HL-60/S4 (cell line): ENCODE measurements around the gene MICALL1.
"Not testable (repeated sequence)": the region's sequence is repeated elsewhere in the genome, so short reads cannot be mapped to it uniquely, and the experiment has no call there.

Experiments used
- in situ Hi-C: fragments of 300-500 bp; cut with MboI; formaldehyde crosslinking; loops from 2 replicates; pipeline ENCODE4 v1.14.3; 2022; ENCODE audit warnings: low sequenced_read_pairs

MICALL1 gene

DNA sequence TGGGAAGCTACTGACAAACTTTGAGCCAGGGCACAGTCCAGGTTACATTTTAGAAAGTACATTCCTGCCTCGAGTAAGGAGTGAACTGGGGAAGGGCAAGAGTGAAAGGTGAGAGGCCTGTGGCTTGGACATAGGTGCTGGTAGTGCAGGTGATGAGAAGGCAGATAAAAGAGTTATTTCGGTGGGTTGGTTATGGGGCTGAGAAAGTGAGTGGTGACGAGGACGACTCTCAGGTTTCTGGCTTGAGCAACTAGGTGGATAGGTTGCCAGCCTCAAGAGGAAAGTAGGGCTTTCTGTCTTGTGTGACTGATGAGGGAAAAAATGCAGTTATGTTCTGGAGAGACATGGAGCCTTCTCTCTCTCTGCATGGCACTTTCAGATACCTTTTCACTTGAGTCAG, 51.1 kb downstream of the MICALL1 start:
- in situ Hi-C loops, result no loop called here

DNA sequence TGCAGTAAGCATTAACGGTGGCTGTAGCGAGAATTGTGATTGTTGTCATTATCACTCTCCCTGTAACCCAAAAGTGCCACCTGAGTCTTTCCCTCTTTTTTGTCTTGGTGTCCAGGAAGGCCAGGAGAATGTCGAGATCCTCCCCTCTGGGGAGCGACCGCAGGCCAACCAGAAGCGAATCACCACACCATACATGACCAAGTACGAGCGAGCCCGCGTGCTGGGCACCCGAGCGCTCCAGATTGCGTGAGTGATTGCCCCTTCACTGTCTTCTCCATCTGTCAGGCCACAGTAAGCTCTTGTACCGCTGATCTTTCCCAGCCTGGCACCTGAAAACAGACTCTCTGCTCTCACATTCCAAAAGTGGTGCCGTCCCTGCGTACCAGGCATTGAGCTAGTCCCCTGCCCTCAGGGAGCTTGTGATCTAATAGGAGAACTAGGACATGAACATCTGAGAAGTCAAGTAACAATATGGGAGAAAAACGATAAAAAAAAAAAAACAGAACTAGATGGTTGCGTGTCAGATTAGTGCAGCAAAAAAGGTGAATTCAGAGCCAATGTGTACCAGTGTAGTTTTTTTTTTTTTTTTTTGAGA, 53.2 kb downstream of the MICALL1 start:
- in situ Hi-C loops, result no loop called here

DNA sequence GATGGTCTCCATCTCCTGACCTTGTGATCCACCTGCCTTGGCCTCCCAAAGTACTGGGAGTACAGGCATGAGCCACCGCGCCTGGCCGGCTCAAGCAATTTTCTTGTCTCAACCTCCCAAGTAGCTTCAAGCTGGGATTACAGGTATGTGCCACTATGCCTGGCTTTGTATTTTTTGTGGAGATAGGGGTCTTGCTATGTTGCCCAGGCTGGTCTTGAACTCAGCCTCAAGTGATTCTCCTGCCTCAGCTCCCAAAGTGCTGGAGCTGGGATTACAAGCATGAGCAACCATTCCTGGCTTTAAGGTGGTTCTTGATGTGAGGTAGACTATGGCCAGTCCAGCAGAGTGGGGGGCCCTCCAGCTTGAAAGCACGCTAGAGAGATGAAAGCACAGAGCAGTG, 55.0 kb downstream of the MICALL1 start:
- in situ Hi-C loops, result loop anchor here (10.0 kb wide), 1 partner anchor 146 kb away; no protein-coding TSS in a partner anchor

DNA sequence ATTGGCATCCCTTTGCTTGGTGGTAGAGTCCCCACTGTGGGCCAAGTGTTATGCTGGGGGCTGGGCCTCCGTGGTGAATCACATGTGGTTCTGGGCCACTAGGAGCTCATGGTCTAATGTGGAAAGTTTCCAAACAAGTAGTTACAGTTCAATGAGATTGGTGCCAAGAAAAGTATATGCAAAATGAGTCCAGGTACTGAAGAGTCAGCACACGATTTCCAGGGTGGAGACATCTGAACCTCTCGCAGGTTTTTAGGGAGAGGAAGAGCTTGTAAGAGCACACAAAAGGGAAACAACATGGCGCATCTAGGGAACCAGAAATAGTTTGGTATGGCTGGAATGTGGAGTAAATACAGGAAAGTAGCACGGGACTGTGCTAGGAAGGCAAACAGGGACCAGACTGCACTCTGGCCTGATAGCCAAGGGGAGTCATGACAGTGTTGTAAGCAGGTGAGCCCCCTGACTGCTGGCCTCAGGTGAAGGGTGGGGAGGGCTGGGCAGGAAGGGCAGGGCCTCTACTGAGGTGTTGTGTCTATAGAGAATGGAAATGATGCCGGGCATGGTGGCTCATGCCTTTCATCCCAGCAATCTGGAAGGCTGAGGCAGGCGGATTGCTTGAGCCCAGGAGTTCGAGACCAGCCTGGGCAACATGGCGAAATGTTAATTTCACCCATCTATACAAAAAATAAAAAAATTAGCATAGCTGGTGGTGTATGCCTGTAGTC, 60.0 kb downstream of the MICALL1 start:
- in situ Hi-C loops, result loop anchor here (10.0 kb wide), 1 partner anchor 151 kb away; no protein-coding TSS in a partner anchor

DNA sequence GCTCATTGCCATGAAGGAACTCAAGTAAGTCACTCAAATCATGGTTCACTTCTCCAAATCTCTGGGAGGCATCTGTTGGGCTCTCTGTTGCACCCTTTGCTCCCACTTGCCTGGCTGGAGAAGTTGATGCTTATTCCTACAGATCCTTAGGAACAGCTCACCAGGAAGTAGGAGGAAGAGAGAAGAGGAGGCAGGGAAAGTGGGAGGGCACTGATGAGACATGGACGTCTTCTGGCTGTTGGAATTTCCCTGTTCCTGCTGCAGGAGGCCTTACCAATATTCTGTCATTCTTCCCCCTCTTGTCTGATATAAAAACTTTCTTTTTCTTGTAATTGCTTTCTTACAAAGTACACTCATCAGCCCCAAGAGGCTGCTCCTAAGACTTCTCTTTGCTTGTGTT, 61.0 kb downstream of the MICALL1 start:
- in situ Hi-C loops, result loop anchor here (10.0 kb wide), 1 partner anchor 152 kb away; no protein-coding TSS in a partner anchor

DNA sequence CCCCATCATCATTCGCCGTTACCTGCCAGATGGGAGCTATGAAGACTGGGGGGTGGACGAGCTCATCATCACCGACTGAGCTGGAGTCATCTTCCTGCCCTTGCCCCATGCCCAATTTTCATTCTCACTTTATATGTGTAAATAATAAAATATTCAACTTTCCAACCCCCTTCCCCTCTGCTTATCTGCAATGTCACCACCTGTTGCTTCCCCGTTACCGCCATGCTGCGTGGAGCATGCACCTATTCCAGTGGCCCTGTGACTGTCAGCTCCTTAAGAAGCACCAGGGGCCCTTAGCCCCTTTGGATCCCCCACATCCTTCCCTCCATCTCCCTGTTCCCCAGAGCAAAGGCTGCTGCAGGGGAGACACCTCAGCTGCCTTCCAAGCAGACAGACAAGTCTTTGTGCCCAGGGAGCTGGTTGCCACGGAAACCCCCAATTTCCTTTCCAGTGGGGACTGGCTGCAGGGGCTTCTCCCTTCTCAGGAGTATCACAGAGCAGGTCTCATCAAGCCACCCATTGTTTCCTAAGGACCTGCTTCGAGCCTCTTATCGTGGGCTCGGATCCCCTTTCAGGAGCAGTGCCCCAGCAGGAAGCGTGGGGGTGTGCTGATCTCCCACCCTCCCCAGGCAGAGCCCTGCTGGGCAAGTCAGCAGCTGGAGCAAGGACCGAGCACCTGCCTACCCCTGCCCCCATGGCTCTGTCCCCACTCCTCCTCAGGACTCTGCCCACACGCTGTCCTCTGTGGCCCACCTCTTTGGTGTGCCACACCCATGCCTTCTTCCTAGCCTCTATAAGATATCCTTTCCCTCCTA, 61.7 kb downstream of the MICALL1 start:
- in situ Hi-C loops, result loop anchor here (10.0 kb wide), 1 partner anchor 153 kb away; no protein-coding TSS in a partner anchor

DNA sequence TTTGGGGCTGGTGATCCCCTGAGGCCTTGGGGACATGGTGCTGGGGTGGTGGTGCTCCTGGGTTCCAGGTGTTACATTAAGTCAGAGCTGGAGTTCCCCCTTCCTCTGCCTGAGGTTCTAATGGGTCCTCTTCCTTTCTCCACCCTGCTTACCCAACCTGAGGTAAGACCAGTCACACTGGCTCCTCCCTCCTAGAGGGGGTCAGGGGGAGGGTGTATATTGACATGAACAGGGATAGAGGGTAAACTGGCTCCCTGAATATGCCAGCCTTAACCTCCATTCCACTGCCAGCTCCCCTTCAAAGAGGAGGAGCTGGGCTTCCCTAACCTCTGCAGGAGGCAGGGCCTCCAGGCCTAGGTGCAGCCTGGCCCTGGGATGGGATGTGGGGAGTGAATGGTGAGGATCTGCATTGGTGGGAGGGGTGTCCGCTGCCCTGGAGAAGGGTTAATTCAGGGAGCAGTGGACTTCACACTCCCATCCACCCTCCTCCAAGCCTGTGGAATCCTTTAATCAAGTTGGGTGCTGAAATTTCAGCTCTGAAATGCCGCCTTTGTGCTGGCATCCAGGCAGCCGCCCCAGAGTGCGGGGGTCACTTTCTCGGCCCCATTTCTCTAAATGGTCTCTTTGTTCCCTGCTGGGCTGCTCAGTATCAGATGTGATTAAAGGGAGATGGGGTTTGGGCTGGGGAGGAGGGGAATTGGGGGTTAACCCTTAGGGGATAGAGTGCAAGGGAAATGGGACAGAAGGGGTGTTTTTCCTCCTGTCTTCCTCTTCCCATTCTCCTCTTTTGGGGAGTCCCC, 62.6 kb downstream of the MICALL1 start:
- in situ Hi-C loops, result loop anchor here (10.0 kb wide), 1 partner anchor 154 kb away; no protein-coding TSS in a partner anchor

DNA sequence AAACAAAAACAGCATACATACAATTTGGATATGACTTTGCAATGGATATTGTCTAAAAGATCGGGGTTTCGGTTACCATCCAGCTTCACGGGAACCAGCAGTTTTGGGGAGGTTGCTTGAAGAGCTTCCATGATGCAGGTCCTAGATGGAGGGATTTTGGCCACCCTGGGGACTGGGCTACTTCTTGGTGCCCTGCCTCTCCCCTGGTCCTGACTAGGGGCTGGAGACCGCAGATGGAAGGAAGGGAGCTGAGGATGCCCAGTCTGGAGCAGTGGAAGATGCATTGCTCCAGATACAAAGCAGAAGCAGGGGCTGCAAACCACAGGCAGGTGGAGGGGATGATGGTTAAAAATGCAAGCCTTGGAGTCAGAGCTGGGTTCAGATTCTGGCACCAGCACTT, 64.8 kb downstream of the MICALL1 start:
- in situ Hi-C loops, result no loop called here

DNA sequence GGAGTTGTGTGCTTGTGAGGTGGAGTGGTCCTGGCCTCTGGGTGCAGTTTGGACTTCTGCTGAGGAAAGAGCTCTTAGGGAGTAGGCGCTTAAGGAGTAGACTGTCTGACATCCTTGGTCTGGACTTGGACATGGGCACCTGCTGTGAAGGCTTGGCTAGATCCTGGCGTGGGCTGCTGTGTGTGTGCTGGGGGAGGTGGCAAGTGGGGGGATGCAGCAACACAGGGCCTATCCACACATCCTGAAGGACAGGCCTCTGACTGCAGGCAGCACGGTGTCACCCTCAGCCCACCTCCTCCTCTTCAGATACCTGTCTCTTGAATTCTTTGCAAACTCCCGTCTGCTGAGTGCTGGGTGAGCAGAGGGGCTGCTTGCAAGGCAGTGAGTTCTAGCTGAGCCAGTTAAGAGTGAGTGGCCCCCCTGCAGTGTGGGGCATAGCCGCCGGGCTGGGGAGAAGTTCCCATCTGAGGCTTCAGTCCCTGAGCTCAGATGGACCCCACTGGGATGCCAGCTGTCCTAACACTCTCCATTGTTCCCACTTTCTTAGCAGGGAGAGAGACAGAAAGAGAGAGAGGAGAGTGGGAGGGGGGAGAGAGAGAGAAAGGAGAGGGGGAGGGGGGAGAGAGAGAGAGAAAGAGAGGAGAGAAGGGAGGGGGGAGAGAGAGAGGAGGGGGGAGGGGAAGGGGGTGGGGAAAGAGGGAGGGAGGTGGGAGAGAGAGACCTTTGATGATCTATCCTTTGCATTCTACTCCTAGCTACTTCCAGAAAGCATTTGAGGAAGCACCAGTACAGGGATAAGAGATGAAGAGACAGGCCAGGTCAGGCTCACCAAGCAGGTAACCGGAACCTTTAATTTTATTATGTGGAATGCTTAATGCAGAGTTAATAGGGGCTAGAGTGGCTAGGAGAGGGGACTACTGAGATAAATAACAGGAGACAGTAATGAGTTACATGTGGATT, 65.7 kb downstream of the MICALL1 start:
- in situ Hi-C loops, result no loop called here

DNA sequence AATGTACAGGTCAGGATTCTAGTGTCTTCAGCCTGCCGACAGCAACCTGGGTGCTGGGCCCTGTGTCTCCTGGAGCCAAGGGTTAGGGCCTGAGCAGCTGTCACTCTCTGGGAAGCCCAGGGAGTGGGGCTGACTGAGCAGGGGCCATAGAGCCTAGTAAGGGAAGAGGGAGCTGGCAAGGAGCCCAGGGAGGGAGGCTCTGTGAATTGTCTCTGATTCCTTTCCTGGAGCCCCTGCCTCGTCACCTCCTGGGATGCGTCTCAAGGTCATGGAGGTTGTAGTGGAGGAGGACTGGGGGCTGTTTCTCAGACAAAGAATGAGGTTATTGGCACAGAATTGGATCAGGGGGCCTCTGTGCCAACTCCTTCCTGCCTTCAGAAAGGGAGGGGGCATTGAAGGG, 66.4 kb downstream of the MICALL1 start:
- in situ Hi-C loops, result no loop called here

DNA sequence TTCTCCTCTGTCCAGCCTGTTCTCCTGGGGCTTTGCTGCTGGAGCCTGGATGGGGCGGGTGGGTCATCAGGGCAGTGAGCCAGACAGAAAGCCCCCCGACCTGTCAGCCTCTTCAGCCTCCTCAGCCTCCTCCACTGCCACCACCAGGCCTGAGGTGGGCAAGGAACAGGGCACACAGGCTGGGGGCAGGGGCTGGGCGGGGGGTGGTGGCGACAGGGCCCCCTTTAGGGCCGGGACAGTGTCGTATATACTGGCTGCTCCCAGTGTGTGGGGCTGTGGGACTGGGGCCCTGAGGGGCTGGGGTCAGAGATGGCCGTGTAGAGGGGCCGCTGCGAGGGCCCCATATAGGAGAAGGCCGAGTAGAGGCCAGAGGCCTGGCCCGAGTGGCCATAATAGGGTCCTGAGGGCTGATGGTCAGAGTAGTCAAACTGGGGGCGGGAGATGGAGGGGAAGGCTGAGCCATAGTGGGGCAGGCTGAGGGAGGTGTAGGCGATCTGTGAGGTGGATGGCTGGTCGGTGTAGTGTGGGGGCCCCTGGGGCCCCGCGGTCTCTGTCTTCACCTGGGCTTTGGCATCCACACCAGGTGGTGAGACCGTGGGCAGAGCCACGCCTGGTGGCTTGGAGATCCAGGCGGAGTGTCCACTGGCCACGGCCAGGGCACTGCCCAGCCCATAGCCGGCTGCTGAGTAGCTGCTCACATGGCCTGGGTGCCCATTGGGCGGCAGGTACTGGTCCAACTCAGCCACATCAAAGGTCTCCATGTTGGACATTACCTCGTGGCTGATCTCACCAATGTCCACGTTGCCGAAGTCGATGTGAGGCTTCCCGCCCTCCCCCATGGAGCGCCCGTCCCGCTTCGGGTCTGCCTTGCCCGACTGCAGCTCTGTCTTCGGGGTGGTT, 67.4 kb downstream of the MICALL1 start:
- in situ Hi-C loops, result no loop called here

DNA sequence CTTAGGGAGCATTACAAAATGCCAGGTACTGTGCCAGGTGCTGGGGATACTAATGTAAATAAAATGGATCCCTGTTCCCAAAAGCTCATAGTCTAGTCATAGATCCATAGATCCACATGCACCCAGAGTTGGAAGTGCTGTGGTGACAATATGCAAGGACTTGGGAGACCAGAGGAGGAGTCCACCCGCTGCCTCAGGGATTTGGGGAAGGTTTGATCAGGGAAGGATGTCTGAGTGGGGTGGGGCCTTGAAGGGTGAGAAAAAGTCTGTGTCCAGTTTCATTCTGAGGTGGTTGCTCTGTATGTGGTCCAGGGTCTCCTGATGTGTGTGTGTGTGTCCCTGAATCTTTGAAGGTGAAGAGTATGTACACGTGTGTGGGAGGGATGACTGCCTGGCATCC, 69.1 kb downstream of the MICALL1 start:
- in situ Hi-C loops, result no loop called here

DNA sequence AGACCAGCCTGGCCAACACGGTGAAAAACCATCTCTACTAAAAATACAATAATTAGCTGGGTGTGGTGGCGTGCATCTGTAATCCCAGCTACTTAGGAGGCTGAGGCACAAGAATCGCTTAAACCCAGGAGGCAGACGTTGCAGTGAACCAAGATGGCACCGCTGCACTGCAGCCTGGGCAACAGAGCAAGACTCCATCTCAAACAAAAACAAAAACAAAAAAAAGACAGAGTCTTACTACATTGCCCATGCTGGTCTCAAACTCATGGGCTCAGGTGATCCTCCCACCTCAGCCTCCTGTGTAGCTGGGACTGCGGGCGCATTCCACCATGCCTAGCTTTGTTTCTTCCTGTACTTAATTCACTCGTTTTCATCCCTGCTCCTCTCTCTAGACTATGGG, 69.9 kb downstream of the MICALL1 start:
- in situ Hi-C loops, result not testable (repeated sequence)

DNA sequence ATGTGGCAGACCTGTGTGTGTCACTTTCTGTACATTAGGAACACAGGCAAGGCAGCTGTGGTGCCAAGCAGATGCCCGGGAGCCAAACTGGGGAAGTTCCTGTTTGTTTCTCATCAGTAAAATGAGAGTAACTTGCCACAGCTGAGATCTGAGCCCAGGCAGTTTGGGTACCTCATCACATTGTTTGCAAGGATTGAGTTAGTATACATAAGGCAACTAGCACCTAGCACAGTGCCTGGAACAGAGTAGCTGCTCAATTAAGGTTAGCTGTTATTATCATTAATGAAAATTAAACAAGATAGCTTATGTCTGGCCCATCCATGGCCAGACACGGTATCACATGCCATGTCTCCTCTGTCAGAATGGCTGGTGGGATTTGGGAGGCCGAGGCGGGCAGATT, 70.5 kb downstream of the MICALL1 start:
- in situ Hi-C loops, result no loop called here

DNA sequence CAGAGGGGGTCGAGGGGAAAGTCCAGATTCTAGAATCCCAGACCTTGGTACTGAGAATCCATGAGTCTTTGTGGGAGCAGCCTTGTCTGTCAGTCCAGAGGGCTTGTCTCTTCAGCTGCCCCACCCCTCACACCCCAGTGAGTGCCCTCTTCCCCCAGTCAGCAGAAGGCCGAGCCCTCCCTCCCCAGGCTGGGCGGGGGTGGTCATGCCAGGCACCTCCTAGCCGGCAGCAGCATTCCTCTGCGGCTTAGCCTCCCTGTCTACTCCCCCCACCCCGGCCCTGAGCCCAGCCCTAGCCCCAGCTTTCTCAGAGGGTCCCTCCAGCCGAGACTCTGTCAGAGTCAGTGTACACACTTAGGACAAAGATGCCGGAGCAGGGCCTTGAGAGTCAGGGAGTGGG, 73.7 kb downstream of the MICALL1 start:
- in situ Hi-C loops, result no loop called here

DNA sequence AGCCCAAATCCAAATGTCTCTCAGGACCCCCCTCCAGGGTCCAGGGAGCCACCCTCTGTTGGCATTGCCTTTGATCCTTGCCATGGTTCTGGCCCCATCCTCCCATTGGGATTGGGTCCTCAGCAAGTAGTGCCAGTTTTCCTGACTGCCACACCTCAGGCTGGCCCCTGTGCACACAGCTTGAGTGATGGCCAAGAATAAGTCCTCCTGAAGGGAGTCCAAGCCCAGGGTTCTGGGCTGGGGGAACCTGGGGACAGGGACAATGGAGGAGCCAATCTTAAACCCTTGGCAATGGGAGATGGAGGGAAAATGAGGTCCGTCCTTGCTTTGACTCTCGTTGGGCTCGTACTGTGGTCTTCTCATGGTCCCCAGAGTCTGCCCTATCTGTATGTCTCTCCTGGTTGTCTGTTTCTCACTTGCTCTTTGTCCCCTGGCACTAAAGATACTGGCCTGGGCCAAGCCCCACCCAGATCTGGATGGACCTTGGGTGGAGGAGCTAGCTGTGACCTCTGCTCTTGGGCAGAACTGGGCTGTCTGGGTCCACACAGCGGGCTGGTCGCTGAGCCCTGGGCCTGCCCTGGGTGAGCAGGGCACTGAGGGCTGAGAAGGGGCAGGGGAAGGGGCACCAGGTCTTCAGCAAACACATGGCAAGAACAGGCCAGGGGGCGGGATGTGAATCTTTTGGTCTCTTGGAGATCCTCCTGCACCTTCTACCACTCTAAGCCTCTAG, 75.3 kb downstream of the MICALL1 start:
- in situ Hi-C loops, result no loop called here

DNA sequence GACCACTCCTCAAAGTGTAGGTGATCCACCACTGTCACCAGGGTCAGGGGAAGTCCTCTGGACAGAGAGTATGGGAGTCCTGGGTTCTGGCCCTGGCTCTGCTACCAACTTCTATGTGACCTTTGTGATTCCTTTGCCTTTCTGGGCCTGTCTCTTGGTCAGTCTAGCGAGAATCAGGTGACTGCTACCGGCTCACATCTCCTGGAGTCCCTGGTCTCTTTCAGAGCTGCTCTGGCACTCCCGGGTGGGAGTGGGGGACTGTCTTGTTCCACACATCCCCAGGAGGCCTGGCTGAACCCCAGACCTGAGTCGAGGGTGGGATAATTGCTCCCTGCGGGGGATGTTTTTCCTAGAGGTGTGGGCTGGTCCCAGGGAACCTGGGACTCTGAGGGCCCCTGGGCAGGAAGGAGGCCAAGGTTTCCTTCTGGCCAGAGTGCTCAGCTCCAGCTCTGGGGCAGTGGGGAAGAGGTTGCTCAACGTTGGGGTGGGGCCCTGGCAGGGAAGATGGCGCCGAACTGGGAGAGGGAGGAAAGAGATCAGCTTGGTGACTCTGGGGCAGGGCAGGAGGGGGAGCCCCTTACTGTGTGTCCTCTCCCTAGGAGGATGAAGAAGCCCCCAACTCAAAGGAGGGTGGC, 76.2 kb downstream of the MICALL1 start:
- in situ Hi-C loops, result no loop called here
